Vagina (tissue), 2 donors: ENCODE results near the gene ZCCHC14.

ENCODE experiments used
- POLR2A ChIP-seq, 2 donors: fragments of 450-650 bp; IDR thresholded peaks; one replicate each; pipeline ENCODE4 v1.6.1; 2017; ENCODE audit warnings: antibody characterized with exemption in 2 of 2, mild to moderate bottlenecking in 2 of 2, moderate library complexity in 2 of 2
- POLR2AphosphoS5 ChIP-seq, 2 donors: sonication (generic); formaldehyde crosslinking; IDR thresholded peaks; one replicate each; pipeline ENCODE4 v1.9.0; 2017; ENCODE audit warnings: antibody characterized with exemption in 2 of 2, mild to moderate bottlenecking in 2 of 2, low read depth in 1 of 2; ENCODE audit not compliant: insufficient read depth in 1 of 2
- TF ChIP-seq, protein P1 (sequence below), 3 experiments: fragments of 450-650 bp in 2 of 3; fragments of 200-600 bp in 1 of 3; sonication (generic) in 1 of 3; IDR thresholded peaks; one replicate each; pipeline ENCODE4 v1.5.1; 2017 to 2019; ENCODE audit warnings: antibody characterized with exemption in 3 of 3, mild to moderate bottlenecking in 2 of 3, moderate library complexity in 2 of 3

DNA sequence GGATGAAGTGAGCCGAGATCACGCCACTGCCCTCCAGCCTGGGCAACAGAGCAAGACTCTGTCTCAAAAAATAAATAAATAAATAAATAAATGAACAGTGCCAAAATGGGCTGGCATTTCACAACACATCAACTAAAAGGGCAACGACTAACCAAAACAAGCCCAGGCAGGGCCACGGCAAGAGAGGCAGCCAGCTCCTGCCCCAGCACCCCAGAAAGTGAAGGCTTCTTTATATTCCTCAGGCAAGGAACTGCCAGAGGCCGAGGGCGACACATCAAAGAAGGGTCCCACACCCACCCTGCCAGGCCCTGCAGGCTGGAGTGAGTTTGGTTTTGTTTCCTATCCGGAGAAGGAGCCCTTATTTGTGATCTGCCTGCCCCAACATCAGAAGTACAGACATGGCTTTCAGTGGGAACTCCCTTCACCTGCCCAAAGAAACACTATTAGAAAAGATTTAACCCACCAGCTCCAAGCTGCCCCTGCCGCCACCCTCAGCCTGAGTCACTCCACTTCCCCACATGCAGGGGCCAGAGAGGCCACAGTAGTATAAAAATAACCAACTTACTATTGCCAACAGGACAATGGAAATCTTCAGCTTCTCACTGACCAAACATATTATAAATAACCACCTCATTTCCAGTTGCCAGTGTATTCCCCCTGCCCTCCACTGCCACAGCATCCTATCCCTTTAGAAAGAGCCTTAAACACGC is 117.2 kb downstream of the ZCCHC14 start:
- TF ChIP-seq POLR2AphosphoS5 (IDR thresholded peaks at IDR 0.05; ENCODE audit: insufficient read depth in 1 of 2, low read depth in 1 of 2) (no peak), POLR2A (IDR thresholded peaks at IDR 0.05) (no peak)
- TF ChIP-seq, protein P1, sequence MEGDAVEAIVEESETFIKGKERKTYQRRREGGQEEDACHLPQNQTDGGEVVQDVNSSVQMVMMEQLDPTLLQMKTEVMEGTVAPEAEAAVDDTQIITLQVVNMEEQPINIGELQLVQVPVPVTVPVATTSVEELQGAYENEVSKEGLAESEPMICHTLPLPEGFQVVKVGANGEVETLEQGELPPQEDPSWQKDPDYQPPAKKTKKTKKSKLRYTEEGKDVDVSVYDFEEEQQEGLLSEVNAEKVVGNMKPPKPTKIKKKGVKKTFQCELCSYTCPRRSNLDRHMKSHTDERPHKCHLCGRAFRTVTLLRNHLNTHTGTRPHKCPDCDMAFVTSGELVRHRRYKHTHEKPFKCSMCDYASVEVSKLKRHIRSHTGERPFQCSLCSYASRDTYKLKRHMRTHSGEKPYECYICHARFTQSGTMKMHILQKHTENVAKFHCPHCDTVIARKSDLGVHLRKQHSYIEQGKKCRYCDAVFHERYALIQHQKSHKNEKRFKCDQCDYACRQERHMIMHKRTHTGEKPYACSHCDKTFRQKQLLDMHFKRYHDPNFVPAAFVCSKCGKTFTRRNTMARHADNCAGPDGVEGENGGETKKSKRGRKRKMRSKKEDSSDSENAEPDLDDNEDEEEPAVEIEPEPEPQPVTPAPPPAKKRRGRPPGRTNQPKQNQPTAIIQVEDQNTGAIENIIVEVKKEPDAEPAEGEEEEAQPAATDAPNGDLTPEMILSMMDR (IDR thresholded peaks at IDR 0.05), result no peak
